ENCODE data around the gene RNF125.
A peak's percentile ranks its signal among the peaks of the same experiment; 100 is the strongest.
"Not testable (repeated sequence)": the region's sequence is repeated elsewhere in the genome, so short reads cannot be mapped to it uniquely, and the experiment has no call there.

The RNF125 gene

GRCh38 chr18:32018331-32019250, at the start of gene RNF125:
TSS of gene RNF125 (plus strand) at chr18:32018825. CDS start at chr18:32018864, 39 bp downstream.
- DNase-seq, result peak; percentile 82

DNA sequence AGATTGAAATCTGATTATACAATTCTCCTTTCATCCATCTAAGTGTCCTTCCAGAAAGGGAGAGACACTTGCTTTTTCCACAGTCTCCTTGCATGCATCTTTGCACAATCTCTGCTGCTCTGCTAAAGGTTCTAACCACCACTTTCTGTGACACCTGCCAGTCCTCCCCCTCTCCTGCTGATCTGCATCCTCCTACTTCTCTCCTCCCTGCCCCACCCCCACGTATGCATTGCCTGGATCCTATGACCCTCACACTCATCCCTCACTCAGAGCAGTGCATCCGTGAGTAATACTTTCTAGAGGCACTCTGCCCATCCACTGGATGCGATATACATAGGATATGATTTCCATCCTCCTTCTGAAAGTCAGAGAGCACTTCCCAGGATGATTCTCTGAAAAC, 48.0 kb upstream of the RNF125 start:
- no peak for DNase-seq

- DNase-seq, result no peak
These were observed 44.6 kb upstream of the RNF125 start for GRCh38 chr18:31973929-31974546.

GRCh38 chr18:31976242-31976641, 42.4 kb upstream of the RNF125 start:
- no peak for DNase-seq

DNA sequence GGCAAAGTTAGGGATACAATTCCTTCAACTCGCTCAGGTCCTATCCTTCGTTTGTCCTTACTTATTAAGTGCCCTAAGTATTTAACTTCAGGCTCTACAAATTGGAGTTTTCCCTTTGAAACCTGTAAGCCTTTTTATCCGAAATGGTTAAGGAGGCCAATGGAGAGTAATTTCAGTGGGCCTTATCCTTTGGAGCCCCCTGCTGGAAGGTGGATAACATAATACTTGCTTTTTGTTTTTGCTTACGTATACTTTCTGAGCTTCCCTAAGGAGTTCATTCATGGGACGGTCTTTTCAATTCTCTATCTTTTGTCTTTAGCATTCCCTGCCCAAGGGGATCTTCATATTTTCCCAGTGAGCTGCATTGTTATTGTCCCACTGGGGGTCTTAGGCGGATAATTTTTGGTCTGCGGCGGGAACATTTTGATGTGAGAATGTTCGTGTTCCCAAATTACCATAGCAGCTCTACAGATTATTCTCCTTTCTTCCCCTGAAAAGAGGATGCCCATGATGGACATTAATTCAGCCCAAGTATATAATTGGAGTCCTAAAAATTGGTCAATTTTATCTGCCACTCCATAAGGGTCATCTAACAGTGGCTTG, 41.3 kb upstream of the RNF125 start:
- DNase-seq, result peak; percentile 35

GRCh38 chr18:31978616-31979015, 40.0 kb upstream of the RNF125 start:
- no peak for DNase-seq

- no peak for DNase-seq
These were observed 38.9 kb upstream of the RNF125 start for GRCh38 chr18:31979714-31980113.

DNA sequence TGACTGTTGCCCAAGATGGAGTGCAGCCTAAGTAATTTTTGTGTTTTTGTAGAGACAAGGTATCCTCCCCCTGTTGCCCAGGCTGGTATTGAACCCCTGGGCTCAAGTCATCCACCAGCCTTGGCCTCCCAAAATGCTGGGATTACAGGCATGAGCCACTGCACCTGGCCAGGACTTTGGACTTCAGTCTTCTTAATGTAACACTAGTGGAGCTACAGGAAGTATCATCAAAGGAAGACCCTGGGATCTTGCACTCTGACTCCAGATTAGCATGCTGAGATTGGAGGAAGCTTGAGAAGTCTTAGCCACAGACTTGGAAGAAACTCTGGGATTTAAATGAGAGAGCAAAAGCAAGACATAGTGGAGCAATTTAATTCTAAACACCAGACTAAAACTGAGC, 37.8 kb upstream of the RNF125 start:
- DNase-seq, result no peak

DNA sequence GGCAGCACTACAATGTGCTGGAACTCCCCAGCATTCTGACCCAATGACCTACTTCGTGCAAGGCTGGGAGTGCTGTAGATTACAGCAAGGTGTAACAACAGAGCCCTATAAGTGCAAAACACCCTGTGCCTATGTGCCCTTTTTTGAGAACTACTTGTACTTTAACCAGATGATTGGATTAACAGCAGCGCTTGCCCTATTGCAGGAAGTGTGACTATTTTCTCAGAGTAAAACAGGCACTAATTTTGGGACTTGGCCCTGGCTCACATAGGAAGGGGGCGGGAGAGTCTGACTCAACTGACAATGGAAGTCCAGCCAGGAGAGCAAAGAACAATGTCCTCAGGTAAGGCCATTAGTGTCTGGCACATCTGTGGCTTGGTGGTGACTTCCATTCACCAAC, 35.6 kb upstream of the RNF125 start:
- DNase-seq, result no peak

GRCh38 chr18:31983976-31984375, 34.6 kb upstream of the RNF125 start:
- DNase-seq, result no peak

- no peak for DNase-seq
These were observed 27.8 kb upstream of the RNF125 start for GRCh38 chr18:31990823-31991222.

GRCh38 chr18:31996007-31996406, 22.6 kb upstream of the RNF125 start:
- no peak for DNase-seq

DNA sequence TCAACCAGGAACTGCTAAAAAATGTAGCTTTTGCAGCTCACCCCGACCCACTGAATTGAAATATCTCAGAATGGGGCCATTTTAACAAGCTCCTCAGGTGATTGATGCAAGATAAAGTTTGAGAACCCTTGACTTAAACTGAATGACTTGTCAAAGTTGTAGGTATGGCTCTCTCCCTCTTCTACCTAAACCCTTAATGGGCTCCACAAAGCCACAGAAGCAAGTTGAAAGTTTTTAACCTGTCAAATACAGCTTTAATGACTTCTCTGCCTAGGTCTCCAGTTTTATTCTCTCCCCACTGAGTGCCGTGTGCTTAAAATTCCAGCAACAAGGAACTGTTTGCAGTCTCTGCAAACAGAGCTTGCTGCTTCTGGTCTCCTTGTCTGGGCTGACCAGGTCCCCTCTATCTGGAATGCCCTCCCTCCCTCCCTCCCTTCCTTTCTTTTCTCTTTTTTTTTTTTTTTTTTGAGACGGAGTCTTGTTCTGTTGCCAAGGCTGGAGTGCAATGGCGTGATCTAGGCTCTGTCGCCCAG, 19.7 kb upstream of the RNF125 start:
- no peak for DNase-seq

DNA sequence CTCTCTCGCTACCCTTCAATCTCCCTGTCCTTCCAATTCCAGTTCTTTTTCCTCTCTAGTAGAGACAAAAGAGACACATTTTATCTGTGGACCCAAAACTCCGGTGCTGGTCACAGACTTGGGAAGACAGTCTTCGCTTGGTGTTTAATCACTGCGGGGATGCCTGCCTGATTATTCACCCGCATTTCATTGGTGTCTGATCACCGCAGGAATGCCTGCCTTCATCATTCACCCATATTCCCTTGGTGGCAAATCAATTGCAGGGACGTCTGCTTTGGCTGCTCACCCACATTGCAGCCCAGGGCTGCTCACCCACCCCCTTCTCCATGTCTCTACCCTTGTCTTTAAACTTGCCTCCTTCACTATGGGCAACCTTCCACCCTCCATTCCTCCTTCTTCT, 17.5 kb upstream of the RNF125 start:
- not testable (repeated sequence) for DNase-seq

DNA sequence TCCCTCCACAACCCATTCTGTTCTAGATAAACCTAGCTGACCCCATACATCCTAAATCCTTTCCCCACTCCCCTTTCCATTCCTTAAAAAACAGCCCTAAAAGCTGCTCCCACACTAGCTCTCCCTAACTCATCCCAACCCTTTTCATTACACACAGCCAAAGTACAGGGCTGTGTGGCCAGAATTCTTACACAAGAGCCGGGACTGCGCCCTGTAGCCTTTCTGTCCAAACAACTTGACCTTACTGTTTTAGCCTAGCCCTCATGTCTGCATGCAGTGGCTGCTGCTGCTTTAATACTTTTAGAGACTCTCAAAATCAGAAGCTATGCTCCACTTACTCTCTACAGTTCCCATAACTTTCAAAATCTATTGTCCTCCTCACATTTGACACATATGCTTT, 14.8 kb upstream of the RNF125 start:
- DNase-seq, result not testable (repeated sequence)

DNA sequence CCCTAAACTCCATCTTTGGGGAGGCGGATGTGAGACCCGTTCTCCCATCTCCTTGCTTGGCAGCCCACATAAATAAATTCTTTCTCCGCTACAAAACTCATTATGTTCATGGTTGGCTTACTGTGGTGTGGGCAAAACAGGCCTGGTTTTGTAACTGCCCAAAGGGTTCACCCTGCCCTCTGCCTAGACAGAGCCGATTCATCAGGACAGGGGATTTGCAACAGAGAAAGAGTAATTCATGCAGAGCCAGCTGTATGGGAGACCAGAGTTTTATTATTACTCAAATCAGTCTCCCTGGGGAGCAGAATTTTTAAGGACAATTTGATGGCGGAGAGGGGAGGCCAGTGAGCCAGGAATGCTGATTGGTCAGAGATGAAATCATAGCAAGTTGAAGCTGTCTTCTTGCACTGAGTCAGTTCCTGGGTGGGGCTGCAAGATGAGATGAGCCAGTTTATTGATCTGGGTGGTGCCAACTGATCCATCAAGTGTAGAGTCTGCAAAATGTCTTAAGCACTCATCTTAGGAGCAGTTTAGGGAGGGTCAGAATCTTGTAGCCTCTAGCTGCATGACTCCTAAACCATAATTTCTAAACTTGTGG, 8.4 kb upstream of the RNF125 start:
- DNase-seq, result no peak

- DNase-seq, result no peak
These were observed 7.4 kb upstream of the RNF125 start for GRCh38 chr18:32011193-32011592.

DNA sequence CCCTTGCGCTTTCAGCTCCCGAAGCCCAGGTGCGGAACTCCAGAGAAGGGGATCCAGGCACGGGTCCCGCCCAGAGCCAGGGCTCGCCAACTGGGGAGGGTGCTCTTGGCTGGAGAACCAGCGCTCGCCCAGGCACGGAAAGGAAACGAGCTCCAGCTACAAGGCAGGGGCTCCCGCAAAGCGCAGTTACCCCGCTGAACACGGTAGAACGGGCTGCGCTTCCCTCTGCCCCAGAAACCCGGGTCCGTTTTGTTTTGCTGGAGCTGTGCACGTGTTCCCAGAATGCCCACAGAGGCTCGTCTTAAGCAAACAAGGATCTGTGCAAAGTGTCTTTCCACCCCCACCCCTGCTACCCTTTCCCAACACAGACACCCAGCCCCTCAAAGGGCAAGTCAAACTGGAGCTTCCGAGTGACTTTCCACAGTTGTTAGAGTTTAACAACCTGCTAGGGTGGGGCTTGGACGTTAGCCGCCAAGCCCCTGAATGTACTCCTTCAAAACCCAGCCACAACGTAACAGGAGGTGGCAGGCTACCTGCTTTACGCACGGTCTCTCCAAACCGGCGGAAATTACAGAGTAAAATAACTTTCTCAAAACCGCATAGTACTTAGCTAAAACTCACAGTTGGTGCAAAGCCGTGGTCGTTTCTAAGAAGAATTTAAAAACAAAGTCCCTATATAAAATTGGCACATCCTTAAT, 775 bp downstream of the RNF125 start:
- DNase-seq, result peak; percentile 23

- DNase-seq, result not testable (repeated sequence)
These were observed 1.5 kb downstream of the RNF125 start for GRCh38 chr18:32019949-32020625.

- DNase-seq, result no peak
These were observed 3.3 kb downstream of the RNF125 start for GRCh38 chr18:32021756-32022564.

DNA sequence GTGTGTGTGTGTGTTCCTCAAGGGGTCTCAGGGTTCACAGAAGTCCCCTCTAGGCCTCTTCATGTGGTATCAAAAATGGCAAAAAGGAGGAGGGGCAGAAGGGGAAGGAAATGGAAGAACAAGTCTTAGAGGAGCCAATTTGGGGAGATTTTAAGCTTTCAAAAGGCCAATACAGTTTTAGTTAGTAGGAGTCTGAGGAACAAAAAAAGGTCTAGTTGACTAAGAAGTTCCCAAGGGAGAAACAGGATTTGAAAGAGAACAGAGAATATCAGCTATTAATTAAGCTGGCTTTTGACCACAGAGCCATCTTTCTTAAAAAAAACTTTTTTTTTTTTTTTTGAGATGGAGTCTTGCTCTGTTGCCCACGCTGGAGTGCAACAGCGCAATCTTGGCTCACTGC, 7.1 kb downstream of the RNF125 start:
- no peak for DNase-seq

All from suppressor macrophage treated with lipopolysaccharide for 4 hours (primary cell).